GM13977 (cell line): Measurements from ENCODE around the gene G3BP2.

Experiments used
- DNase-seq: peaks from one replicate; pipeline ENCODE4 v3.0.0; 2012; ENCODE audit warnings: low spot score
- in situ Hi-C: fragments of 300-500 bp; cut with MboI; formaldehyde crosslinking; loops from one replicate; pipeline ENCODE4 v1.12.0; 2022; ENCODE audit warnings: low sequenced_read_pairs, low pct_unique_long_range_greater_than_20kb, mixed read lengths, inconsistent platforms; ENCODE audit not compliant: unreplicated experiment
- TF ChIP-seq, protein P1 (sequence below): IDR thresholded peaks from 2 replicates; pipeline ENCODE4 v1.5.1; 2012; ENCODE audit warnings: mild to moderate bottlenecking, control low read depth; ENCODE audit not compliant: insufficient read depth; ENCODE audit errors: extremely low read depth, missing control alignments

G3BP2 gene

DNA sequence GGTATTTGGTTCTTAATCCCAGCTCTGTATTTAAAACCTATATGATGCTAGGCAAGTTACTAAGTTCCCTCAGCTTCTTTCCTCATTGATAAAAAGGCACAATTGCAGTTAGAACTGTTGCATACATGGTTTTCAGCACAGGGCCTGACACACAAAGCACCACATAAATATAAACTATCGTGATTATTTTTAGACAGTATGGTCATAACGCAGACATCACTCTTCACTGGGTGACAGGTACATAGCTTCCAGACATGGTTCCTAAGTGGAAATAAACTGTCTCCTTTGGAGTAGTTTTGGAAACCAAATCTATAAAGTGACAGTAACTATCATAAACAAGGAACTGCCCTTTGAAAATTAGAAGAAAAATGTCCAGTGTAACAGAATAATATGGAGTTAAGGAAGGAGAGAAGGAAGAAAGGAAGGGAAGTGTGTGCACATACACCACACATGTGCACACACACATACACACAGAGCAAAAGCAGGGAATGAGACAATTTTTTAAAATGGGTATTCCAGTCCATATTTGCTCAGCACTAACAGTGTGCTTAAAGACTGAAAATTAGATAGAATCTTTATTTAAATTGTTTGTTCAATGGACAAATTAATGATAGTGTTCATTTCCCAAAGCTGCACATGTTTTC is 12.5 kb upstream of the G3BP2 start:
- no peak for DNase-seq

DNA sequence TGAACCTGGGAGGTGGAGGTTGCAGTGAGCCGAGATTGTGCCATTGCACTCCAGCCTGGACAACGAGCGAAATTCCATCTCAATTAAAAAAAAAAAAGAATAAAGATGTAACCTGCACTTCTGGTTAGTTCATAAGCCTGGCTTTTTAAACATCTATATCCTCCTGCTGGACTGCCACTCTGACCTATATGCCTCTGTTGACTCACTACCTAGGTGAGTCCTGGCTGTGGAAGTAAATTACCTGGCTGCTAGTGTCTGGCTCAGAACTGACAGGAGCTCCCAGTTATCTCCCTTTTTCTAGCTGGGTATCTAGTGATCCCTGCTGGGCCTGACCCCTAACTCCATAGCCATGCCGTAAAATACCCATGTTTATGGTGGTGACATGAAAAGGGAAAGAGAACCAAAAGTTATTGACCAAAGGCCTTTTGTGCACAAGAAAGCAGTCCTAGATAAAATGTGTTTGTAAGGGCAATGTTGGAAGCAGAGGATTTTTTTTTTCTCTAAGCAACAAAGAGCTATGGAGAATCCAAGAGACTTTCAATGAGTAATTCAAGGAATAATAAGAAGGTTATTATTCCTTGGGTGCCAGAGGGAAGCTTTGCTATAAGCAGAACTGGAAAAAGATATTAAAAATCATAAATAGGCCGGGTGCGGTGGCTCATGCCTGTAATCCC is 10.4 kb upstream of the G3BP2 start:
- in situ Hi-C loops = no loop called here
- TF ChIP-seq, protein P1, sequence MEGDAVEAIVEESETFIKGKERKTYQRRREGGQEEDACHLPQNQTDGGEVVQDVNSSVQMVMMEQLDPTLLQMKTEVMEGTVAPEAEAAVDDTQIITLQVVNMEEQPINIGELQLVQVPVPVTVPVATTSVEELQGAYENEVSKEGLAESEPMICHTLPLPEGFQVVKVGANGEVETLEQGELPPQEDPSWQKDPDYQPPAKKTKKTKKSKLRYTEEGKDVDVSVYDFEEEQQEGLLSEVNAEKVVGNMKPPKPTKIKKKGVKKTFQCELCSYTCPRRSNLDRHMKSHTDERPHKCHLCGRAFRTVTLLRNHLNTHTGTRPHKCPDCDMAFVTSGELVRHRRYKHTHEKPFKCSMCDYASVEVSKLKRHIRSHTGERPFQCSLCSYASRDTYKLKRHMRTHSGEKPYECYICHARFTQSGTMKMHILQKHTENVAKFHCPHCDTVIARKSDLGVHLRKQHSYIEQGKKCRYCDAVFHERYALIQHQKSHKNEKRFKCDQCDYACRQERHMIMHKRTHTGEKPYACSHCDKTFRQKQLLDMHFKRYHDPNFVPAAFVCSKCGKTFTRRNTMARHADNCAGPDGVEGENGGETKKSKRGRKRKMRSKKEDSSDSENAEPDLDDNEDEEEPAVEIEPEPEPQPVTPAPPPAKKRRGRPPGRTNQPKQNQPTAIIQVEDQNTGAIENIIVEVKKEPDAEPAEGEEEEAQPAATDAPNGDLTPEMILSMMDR = no peak
- DNase-seq = no peak

More for the DNA sequence above, 12.5 kb upstream of the G3BP2 start:
- in situ Hi-C loops = no loop called here
- TF ChIP-seq, protein P1 = no peak

DNA sequence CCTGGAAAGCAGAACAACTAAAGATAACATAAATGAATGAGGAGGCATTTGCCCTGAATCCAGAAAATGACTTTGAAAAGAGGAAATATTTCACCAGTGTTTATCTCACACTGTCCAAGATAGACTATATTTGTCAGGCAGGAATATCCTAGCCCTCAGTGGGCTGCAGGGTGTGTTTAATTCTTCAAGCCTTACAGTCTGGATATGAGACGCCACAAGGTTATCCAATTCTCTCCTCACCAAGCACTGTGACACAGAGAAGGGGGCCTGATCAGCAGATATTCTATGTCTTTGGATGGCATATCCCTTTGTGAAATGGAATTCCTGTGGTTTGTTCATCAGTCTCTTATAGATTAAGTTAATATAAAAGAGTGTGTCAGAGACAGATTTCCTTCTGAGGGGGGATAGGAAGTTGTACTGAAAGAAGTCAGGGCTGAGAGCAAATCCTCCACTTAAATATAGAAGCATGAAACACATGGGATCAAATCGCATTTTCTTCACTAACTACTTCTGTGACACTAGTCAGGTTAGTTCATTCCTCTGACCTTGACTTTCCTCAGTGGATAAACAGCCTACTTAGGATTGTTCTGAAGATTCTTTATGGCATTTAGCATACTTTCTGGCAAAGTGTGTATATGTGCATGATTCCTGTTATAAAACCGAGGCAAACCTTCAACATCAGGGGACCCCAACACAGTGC is 6.8 kb upstream of the G3BP2 start:
- no peak for DNase-seq
- in situ Hi-C loops = no loop called here
- TF ChIP-seq, protein P1 = no peak

DNA sequence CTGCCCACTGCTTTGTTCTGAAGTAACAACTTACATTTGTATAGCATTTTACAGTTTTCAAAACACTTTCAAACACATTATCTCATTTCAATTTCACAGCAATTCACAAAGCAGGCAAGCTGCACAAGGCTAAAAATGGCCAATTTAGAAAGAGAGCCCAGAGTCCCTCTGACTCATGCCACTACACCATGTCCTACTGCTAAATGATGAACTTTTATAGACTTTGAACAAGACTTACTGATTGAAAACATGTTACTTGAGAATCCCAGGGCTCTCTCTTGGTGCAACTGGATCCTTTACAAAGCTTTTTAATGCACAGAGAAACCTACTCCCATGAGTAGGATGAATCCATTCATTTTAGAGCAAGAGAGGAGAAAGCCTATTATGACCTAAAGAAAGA is 5.8 kb upstream of the G3BP2 start:
- in situ Hi-C loops = no loop called here
- TF ChIP-seq, protein P1 = no peak
- DNase-seq = no peak

DNA sequence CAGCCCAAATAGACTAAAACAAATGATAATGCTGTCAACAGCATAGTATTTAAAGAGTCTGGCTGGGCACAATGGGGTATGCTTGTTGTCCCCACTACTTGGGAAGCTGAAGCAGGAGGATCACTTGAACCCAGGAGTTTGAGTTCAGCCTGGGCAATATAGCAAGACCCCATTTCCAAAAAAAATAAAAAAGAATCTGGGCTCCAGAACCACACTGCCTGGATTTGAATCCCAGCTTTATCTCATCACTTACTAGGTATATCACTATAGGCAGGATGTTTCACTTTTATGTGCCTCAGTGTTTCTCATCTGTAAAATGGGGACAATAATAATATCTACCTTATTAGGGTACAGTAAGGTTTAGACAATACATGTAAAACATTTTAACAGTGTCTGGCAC is 5.3 kb upstream of the G3BP2 start:
- in situ Hi-C loops = no loop called here
- no peak for DNase-seq
- TF ChIP-seq, protein P1 = no peak

DNA sequence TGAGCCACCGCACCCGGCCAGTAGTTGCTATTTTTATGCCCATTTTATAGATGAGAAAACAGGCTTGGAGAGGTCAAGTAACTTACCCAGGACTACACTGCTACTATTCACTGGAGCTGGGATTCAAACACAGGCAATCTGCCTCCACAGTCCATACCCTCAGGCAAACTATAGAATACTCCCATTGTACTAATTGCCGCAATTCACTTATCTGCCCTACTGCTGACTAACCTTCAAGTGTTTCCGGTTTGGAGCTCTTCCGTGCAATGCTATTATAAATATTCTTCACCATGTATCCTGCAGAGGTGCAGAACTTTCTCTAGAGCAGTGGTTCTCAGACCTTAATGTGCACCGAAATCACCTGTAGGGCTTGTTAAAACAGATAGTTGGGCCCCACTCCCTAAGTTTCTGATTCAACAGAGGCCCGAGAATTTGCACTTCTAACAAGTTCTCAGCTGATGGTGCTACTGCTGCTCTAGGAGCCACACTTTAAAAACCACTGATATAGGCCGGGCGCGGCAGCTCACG is 1.9 kb upstream of the G3BP2 start:
- TF ChIP-seq, protein P1 = no peak
- no peak for DNase-seq
- in situ Hi-C loops = no loop called here
